HG02642 (cell line): ENCODE data around the gene CTRB2.

Experiments
- ATAC-seq: cut with Tn5 transposase; IDR thresholded peaks from one replicate; pipeline ENCODE4 v1.9.1; 2021; ENCODE audit warnings: mild to moderate bottlenecking; ENCODE audit not compliant: unreplicated experiment, poor library complexity

CTRB2 gene

GRCh38 chr16:75189638-75190245 lies 17.2 kb downstream of the CTRB2 start:
- ATAC-seq: no peak

GRCh38 chr16:75188832-75189477 lies 18.0 kb downstream of the CTRB2 start:
- no peak for ATAC-seq

- ATAC-seq: no peak
Measured at GRCh38 chr16:75181630-75182029, 25.3 kb downstream of the CTRB2 start.

- ATAC-seq: no peak
Measured at GRCh38 chr16:75179208-75179607, 27.8 kb downstream of the CTRB2 start.

GRCh38 chr16:75176926-75177325 lies 30.0 kb downstream of the CTRB2 start:
- ATAC-seq: no peak

- ATAC-seq: no peak
Measured at GRCh38 chr16:75175074-75175473, 31.9 kb downstream of the CTRB2 start.

GRCh38 chr16:75172578-75172977 lies 34.4 kb downstream of the CTRB2 start:
- ATAC-seq: no peak

GRCh38 chr16:75169899-75170405 lies 37.0 kb downstream of the CTRB2 start:
- no peak for ATAC-seq

- ATAC-seq: no peak
Measured at GRCh38 chr16:75160386-75160785, 46.6 kb downstream of the CTRB2 start.
